NCI-H2196 (cell line): ENCODE measurements around the gene TXNRD1.

Source experiments
- DNase-seq: peaks from one replicate; lab custom pipeline; 2025; ENCODE audit not compliant: unreplicated experiment; lab: John Stamatoyannopoulos, UW

TXNRD1 gene

GRCh38 chr12:104297477-104298113, 82.0 kb downstream of the TXNRD1 start:
- DNase-seq: no peak

DNA sequence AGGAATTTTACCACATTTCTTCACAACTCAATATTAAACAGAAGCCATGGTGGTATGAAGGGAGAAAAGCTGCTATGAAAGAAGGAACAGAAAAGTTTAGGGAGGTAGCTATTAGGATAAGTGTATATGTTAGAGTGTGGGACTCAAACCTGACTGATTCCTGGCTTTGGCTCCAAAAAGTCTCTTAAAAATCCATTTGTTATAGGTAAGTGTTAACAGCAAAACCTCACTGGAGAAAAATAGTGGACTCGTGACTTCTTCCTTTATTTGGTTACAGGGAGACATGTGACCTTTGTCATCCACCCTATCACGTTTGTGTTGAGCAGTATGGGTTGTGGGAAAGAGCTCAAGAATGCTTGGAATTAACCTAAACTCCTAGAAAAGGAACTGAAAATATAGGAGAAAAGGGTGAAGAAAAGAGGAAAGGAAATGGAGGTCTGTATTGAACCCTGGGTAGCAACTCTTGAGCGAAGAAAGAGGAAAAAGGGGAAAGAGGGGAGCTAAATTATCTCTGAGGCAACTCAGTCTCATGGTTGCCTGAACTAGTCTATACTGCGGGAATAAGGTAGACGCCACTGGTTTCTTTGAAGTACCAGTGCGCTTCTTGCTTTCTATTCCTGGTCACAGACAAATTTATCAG, 84.4 kb downstream of the TXNRD1 start:
- DNase-seq: no peak

DNA sequence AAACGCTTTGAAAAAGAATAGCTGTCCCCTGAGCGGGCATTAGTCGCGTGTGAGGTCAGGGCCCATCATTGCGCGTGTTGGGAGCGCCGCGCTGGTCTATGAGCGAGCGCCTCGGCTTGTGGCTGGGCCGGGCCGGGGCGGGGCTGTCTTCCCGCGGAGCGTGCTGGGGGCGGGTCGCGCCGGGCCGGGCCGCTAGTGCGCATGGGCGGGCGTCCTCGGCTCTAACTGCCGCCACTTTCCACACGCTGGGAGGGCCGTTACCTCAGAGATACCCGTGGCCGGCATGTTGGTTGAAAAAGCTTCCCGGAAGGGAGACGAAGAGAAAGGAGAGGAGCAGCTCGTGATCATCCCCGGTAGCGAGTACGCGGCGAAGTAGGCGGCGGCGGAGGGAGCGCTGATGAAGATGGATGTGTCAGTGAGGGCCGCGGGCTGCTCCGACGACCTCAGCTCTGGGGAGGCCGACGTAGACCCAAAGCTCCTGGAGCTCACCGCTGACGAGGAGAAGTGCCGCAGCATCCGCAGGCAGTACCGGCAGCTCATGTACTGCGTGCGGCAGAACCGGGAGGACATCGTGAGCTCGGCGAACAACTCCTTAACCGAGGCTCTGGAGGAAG, 88.1 kb downstream of the TXNRD1 start, which contains the start of gene EID3:
Gene EID3 (plus strand): TSS at position 202 of the 614 bp plus-strand sequence. CDS start 196 bp downstream, at position 398.
- DNase-seq: no peak

DNA sequence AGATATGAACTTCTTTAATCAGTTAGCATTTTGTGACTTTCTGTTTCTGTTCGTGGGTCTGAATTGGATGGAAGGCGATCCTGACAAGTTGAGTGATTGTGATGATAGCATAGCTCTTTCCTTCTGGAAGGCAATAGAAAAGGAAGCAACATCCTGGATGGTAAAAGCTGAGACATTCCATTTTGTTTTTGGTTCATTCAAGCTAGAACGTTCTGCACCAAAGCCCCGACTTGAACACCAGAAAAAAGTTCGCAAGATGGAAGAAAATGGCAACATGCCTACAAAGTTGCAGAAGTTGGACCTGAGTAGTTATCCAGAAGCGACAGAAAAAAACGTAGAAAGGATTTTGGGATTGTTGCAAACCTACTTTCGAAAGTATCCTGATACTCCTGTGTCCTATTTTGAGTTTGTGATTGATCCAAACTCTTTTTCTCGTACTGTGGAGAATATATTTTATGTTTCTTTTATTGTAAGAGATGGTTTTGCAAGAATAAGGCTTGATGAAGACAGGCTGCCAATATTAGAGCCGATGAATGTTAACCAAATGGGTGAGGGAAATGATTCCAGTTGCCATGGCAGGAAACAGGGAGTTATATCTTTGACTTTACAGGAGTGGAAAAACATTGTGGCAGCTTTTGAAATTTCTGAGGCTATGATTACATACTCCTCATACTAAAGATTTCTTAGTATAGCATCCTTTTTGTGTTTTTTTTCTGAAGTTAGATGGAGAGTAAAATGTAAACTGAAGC, 88.9 kb downstream of the TXNRD1 start:
- no peak for DNase-seq

DNA sequence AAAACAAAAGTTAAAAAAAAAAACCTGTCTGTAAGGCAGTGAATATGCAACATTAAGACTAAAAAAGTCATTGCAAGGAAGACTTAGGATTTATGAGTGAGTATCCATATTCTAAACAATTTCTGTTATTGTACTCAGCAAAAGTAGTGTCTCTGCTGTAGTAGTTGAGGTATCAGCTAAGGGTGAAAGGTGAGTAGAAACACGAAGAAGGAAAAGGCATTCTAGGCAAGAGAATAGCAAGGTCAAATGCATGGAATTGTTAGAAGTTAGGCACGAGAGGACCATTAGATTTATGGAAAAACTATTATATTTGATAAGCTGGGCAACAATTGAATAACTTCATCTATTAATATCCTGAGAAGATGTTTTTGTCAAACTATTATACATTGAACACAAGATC, 89.8 kb downstream of the TXNRD1 start:
- DNase-seq: no peak

DNA sequence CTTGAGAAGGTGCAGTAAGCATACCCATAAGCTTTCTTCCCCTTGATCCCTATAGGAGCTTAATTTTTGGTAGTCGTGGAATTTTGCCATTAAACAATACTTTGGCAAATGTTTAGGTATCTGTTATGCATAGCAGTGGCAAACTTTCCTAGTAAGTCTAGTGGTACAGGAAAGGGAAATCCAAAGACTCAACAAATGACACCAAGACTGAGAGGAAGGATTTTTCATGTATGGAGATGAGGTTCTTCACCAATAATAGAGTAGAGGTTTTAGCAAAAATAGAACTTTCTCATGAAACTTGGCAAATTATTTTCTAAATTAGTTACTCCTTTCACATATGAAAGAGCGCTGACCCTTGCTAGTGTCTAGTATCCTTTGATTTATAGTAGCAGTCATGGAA, 90.8 kb downstream of the TXNRD1 start:
- DNase-seq: no peak

DNA sequence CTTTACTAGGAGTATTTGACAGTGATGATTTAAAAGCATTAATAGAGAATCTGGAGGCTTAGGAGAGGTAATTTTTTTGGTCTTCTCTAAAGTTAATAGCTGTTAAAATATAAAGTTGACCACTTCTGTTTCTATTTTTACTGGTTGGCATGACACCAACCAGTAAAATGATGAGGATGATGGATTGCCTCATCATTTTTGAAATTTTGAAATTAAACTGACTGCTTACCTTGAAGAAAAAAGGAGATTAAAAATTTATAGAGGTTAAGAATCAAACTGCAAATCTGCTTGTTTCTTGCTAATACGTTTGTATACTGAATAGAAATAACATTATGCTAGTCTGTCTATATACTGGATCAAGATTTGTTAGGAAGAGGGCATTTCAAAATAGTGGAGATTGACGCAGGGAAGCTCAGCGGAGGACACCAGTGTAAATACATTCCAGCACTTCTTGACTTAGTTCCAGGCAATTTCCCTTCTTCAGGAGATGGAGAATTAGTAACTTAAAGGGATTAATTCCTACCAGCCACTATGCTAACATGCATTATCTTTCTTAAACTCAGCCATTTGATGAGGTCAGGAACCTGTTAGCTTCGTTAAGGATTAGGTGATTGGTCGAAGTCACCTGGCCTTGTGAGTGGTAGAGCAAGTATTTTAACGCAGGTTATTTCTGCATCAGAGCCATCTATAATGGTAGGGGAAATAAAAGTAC, 91.5 kb downstream of the TXNRD1 start:
- DNase-seq: no peak

DNA sequence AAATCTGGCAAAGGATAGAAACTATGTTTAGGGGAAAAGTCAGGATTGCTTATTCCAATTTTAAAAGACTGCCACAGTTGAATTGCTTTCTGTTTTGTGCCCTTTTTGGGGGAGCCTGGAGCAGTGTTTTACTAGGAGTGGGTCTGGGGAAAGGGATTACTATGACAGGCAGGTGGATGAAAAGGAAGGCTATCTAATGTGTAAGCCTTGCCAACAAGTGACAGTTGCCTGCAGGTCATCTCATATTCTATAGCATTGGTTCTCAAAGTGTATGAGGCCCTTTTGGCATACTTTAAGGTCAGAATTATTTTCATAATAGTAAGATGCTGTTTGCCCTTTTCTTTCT, 92.0 kb downstream of the TXNRD1 start:
- DNase-seq: no peak

DNA sequence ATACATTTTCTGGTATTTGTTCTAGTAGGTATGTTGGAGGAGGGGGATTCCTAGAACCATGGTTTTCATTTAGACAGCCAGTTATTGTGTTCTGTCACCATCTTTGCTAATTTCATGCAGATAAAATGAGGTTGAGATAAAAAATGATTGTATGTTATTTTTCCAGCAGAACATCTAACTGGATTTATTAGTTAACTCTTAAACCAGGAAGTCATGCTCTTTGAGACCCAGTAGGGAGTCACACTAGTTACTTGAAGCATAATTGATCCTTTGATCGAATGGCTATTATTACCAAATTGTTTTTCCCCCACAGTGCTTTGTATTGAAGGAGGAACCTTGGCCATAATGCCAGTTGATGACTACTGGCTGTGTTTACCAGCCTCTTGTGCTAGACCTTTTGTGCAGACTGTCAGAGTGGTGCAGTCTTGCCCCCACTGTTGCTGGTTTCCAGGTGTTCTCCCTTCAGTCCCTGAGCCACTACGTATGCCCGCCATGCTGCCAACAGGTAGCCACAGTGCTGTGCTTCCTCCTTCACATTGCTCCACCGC, 93.9 kb downstream of the TXNRD1 start:
- no peak for DNase-seq

- DNase-seq: no peak
Measured at GRCh38 chr12:104310751-104311633, 95.4 kb downstream of the TXNRD1 start.

DNA sequence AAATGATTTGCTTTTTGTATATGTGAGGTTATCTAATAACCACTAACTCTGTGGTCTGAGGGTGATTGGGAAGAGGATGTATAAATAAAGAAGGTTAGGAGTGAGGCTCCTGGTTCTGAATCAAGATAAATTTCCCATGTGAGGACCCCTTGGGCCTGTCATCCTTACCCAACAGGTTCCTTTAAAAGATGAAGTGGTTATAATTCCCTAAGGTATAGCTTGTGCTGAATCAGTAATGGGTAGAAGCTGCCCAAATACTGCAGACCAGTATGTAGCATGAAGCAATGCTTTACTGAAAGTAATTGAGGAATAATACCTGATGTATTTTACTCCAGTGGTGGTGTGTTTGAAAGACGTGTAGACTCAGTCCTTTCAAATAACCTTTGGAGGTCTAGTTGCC, 96.6 kb downstream of the TXNRD1 start:
- no peak for DNase-seq

DNA sequence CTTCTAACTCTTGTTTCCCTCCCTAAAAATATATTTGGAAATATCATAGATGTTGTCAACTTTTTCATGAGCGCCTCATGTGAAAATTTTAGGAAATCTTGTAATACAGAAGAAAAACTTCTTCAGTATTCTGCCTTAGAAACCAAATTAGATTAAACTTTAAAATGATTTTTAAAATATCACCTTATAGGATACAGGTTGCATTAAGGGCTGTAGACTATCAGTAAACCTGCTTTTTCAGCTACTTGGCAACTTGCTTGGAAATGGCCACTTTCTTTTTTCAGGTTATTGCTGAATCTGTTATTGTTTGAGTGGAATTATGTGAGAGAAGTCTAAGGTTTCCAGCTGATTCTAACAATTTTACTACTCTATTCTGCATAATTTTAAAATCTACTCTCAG, 97.1 kb downstream of the TXNRD1 start:
- no peak for DNase-seq

- DNase-seq: no peak
Measured at GRCh38 chr12:104313568-104314241, 98.1 kb downstream of the TXNRD1 start.

DNA sequence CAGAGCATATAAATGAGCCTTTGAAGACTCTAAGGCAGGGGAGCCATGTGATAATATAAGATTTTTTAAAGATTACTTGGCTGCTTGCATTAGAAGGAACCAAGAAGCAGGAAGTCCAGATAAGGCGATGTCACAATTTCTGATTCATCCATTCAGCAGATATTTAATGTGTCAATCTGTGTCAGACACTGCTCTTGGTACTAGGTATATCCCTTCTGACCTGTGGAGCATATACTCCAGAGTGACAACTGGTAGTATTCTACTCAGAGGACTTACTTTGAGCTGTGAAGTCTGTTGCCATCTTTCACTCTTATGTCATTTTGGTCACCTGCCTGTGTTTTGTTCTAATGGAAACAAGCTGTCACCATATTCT, 98.6 kb downstream of the TXNRD1 start:
- no peak for DNase-seq

- DNase-seq: no peak
Measured at GRCh38 chr12:104315326-104316224, 100.0 kb downstream of the TXNRD1 start.

DNA sequence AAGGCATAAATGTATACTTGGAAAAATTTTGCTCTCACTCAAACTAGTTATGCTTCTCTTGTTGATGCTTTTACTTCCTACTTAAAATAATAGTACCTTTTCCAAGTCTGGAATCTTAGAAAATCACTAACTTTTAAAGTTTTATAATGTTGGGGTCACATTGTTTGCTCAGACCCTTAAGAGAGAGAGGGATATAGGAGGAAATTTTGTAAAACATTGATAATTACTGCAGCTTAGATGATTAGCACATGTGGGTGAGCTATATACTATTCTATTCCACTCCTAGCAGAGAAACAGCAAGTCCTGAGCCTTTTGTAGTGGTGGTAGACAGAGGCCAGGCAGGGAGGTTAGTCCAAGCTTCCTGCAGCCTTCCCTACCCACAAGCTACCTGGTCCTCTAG, 101.4 kb downstream of the TXNRD1 start:
- no peak for DNase-seq

- no peak for DNase-seq
Measured at GRCh38 chr12:104317538-104318210, 102.1 kb downstream of the TXNRD1 start.

GRCh38 chr12:104319028-104319427, 103.4 kb downstream of the TXNRD1 start:
- no peak for DNase-seq
